Measurements from ENCODE around the gene SLC30A2.

SLC30A2 gene

GRCh38 chr1:25994402-25995150 is 51.3 kb downstream of the SLC30A2 start:
- no peak for DNase-seq

GRCh38 chr1:25993197-25993951 is 52.5 kb downstream of the SLC30A2 start:
- no peak for DNase-seq

- no peak for DNase-seq
These were observed 53.2 kb downstream of the SLC30A2 start for GRCh38 chr1:25992689-25993171.

- DNase-seq = no peak
These were observed 53.8 kb downstream of the SLC30A2 start for GRCh38 chr1:25991937-25992688.

DNA sequence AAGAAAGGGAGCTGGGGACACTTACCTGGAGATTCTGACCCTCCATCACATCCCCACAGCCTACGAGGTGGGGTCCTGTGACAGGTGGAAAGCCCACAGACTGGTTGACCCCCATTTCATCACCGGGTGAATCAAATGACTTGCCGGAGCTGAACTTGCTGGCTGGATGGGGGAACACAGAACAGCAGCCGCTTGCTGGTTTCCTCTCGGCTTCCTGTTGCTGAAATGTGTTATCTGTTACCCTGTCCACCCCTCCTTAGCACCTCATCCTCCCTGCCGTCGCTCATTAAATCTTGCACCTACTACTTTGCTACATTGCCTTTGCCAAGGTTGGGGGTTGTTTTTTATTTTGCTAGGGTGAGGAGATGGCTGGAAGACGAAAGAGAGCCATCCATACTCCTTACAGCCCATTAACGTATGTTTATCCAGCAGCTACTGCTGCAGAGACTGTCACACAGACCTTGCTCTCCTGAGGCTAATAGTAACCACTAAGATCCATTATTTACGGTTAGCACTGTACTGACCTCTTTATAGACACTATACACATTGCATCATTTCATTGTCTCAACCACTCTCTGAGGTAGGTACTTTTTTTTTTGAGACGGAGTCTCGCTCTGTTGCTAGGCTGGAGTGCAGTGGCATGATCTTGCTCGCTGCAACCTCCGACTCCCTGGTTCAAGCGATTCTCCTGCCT is 55.1 kb downstream of the SLC30A2 start:
- DNase-seq = no peak

DNA sequence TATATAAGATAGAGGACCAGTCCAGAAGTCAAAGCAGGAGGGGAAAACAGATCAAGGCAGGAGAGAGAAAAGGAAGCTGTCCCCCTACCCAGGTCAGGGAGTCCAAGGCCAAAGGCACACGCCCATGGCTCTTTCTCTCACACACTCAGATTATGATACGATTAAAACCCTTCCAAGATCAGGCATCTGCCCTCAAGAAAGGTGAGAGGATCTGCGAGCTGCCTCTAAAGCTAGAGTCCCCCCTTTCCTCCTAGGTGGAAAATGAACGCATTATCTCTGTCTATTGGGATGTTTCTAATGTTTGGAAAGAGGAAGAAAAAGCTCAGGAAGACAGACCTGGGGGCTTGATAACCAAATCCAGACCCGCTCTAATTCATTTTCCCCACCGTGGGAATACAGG is 55.7 kb downstream of the SLC30A2 start:
- no peak for DNase-seq

- DNase-seq = no peak
These were observed 56.3 kb downstream of the SLC30A2 start for GRCh38 chr1:25989440-25990234.

GRCh38 chr1:25987951-25988350 is 58.0 kb downstream of the SLC30A2 start:
- DNase-seq = no peak
